NCI-H2196 (cell line): ENCODE results near the gene GLTP.
A peak's percentile ranks its signal among the peaks of the same experiment; 100 is the strongest.
"Not testable (repeated sequence)": the region's sequence is repeated elsewhere in the genome, so short reads cannot be mapped to it uniquely, and the experiment has no call there.

Source experiments
- DNase-seq: peaks from one replicate; lab custom pipeline; 2025; ENCODE audit not compliant: unreplicated experiment; lab: John Stamatoyannopoulos, UW

GLTP gene

GRCh38 chr12:109880043-109880931 is at the start of gene GLTP:
TSS of gene GLTP (minus strand) at chr12:109880541. CDS start at chr12:109880374, 167 bp downstream.
- DNase-seq = peak; percentile 95

- DNase-seq = not testable (repeated sequence)
These were observed 49.0 kb upstream of the GLTP start for GRCh38 chr12:109929326-109929725.

GRCh38 chr12:109928058-109928656 is 47.8 kb upstream of the GLTP start:
- DNase-seq = no peak

- peak; percentile 25 for DNase-seq
These were observed 47.3 kb upstream of the GLTP start for GRCh38 chr12:109927622-109928021.

GRCh38 chr12:109926488-109927210 is 46.3 kb upstream of the GLTP start:
- DNase-seq = no peak

GRCh38 chr12:109926016-109926415 is 45.7 kb upstream of the GLTP start:
- no peak for DNase-seq

GRCh38 chr12:109925185-109925840 is 45.0 kb upstream of the GLTP start:
- DNase-seq = no peak

- DNase-seq = no peak
These were observed 43.3 kb upstream of the GLTP start for GRCh38 chr12:109923481-109924245.

- DNase-seq = no peak
These were observed 42.7 kb upstream of the GLTP start for GRCh38 chr12:109923038-109923437.

GRCh38 chr12:109921982-109922381 is 41.6 kb upstream of the GLTP start:
- DNase-seq = no peak

GRCh38 chr12:109920261-109920780 is 40.0 kb upstream of the GLTP start:
- no peak for DNase-seq

- DNase-seq = no peak
These were observed 39.1 kb upstream of the GLTP start for GRCh38 chr12:109919456-109919855.

- no peak for DNase-seq
These were observed 35.7 kb upstream of the GLTP start for GRCh38 chr12:109916045-109916444.

GRCh38 chr12:109915171-109916040 is 35.1 kb upstream of the GLTP start:
- no peak for DNase-seq

- DNase-seq = no peak
These were observed 34.1 kb upstream of the GLTP start for GRCh38 chr12:109914461-109914860.

- DNase-seq = no peak
These were observed 32.5 kb upstream of the GLTP start for GRCh38 chr12:109912855-109913321.

- DNase-seq = no peak
These were observed 30.6 kb upstream of the GLTP start for GRCh38 chr12:109910969-109911348.

- no peak for DNase-seq
These were observed 30.1 kb upstream of the GLTP start for GRCh38 chr12:109910254-109910968.

- DNase-seq = no peak
These were observed 25.0 kb upstream of the GLTP start for GRCh38 chr12:109905301-109905700.
